Nephron progenitor cell (in vitro differentiated cells): ENCODE results near the gene THBS1.

Experiments used
- DNase-seq: peaks from one replicate; pipeline ENCODE4 v3.0.0; 2021
- H3K27ac Mint-ChIP-seq: 2 replicates; pipeline ENCODE4 v1.8.0; 2021; ENCODE audit warnings: mild to moderate bottlenecking, moderate library complexity, mixed read lengths
- H3K27me3 Mint-ChIP-seq: 2 replicates; pipeline ENCODE4 v1.8.0; 2021; ENCODE audit warnings: mild to moderate bottlenecking, low read depth, mixed read lengths; ENCODE audit not compliant: poor library complexity
- H3K36me3 Mint-ChIP-seq: 2 replicates; pipeline ENCODE4 v1.8.0; 2021; ENCODE audit warnings: low read depth, mixed read lengths
- H3K4me1 Mint-ChIP-seq: 2 replicates; pipeline ENCODE4 v1.8.0; 2021; ENCODE audit warnings: mixed read lengths
- H3K4me3 Mint-ChIP-seq: 2 replicates; pipeline ENCODE4 v1.8.0; 2021; ENCODE audit warnings: mild to moderate bottlenecking, moderate library complexity, mixed read lengths
- H3K9me3 Mint-ChIP-seq: 2 replicates; pipeline ENCODE4 v1.8.0; 2021; ENCODE audit warnings: mild to moderate bottlenecking, moderate library complexity, mixed read lengths
- CTCF ChIP-seq: fragments of 200-600 bp; sonication (generic); IDR thresholded peaks from 2 replicates; pipeline ENCODE4 v1.5.0; 2021; ENCODE audit warnings: antibody characterized with exemption

Gene THBS1

GRCh38 chr15:39551476-39551875 lies 29.4 kb upstream of the THBS1 start:
- no peak for DNase-seq
- no peak for TF ChIP-seq CTCF
- H3K9me3 Mint-ChIP-seq, result peaks cover 2% of the 10 kb centered on the region
- H3K4me1 Mint-ChIP-seq, result no peaks in the 10 kb centered on the region
- no peaks in the 10 kb centered on the region for H3K36me3 Mint-ChIP-seq
- H3K27ac Mint-ChIP-seq, result no peak overlapping the region
- H3K4me3 Mint-ChIP-seq, result no peak overlapping the region
- H3K27me3 Mint-ChIP-seq, result peaks cover 3% of the 10 kb centered on the region

- H3K4me1 Mint-ChIP-seq, result no peaks in the 10 kb centered on the region
- no peak for DNase-seq
Measured at GRCh38 chr15:39552556-39552955, 28.3 kb upstream of the THBS1 start.

GRCh38 chr15:39553947-39554693 lies 26.8 kb upstream of the THBS1 start:
- no peaks in the 10 kb centered on the region for H3K4me1 Mint-ChIP-seq
- H3K4me3 Mint-ChIP-seq, result no peak overlapping the region
- H3K27ac Mint-ChIP-seq, result no peak overlapping the region

More at GRCh38 chr15:39552556-39552955, 28.3 kb upstream of the THBS1 start:
- Mint-ChIP-seq H3K27me3 (peaks cover 3% of the 10 kb centered on the region), H3K27ac (no peak overlapping the region), H3K36me3 (no peaks in the 10 kb centered on the region), H3K9me3 (no peaks in the 10 kb centered on the region), H3K4me3 (no peak overlapping the region)
- no peak for TF ChIP-seq CTCF

GRCh38 chr15:39554746-39555387 lies 26.0 kb upstream of the THBS1 start:
- Mint-ChIP-seq H3K4me1 (no peaks in the 10 kb centered on the region), H3K27me3 (peaks cover 3% of the 10 kb centered on the region), H3K9me3 (no peaks in the 10 kb centered on the region), H3K27ac (no peak overlapping the region), H3K36me3 (no peaks in the 10 kb centered on the region), H3K4me3 (no peak overlapping the region)
- DNase-seq, result no peak
- TF ChIP-seq CTCF, result no peak

More at GRCh38 chr15:39553947-39554693, 26.8 kb upstream of the THBS1 start:
- H3K9me3 Mint-ChIP-seq, result no peaks in the 10 kb centered on the region
- no peaks in the 10 kb centered on the region for H3K36me3 Mint-ChIP-seq
- H3K27me3 Mint-ChIP-seq, result peaks cover 3% of the 10 kb centered on the region
- no peak for DNase-seq
- TF ChIP-seq CTCF, result no peak

GRCh38 chr15:39555885-39556284 lies 25.0 kb upstream of the THBS1 start:
- no peak for TF ChIP-seq CTCF
- H3K4me1 Mint-ChIP-seq, result no peaks in the 10 kb centered on the region
- H3K36me3 Mint-ChIP-seq, result no peaks in the 10 kb centered on the region
- no peaks in the 10 kb centered on the region for H3K9me3 Mint-ChIP-seq
- no peak for DNase-seq
- H3K27me3 Mint-ChIP-seq, result peaks cover 3% of the 10 kb centered on the region
- no peak overlapping the region for H3K4me3 Mint-ChIP-seq
- H3K27ac Mint-ChIP-seq, result no peak overlapping the region
